Omental fat pad (tissue), 4 donors: ENCODE results near the gene INPP5A. TPM values are rescaled to one million over a fixed set of nuclear protein-coding genes. Genes with fewer than 3 reads are reported as not detected.

Source experiments
- ATAC-seq: fragments of 150-250 bp; one replicate; pipeline ENCODE4 v1.9.1; 2016; ENCODE audit warnings: mild to moderate bottlenecking, moderate library complexity; ENCODE audit not compliant: low FRiP score
- DNase-seq: peaks from one replicate; pipeline ENCODE4 v3.0.0-alpha.2; 2019; ENCODE audit warnings: low spot score
- CTCF ChIP-seq, 3 donors: fragments of 450-650 bp; IDR thresholded peaks; one replicate each; pipeline ENCODE4 v1.5.1; 2016 to 2017; ENCODE audit warnings: antibody characterized with exemption in 3 of 3, mild to moderate bottlenecking in 3 of 3, moderate library complexity in 2 of 3
- total RNA-seq, 4 donors: library from RNA; depleted of rRNA; stranded (reverse); fragments of >200 nt; gene quantifications; one replicate each; pipeline ENCODE4 v1.1.0, GENCODE V29; 2016

INPP5A gene
- total RNA-seq, 4 donors from 2014 or later = 34.1 to 49.3 (median 43.3) TPM

GRCh38 chr10:132728741-132729140 is 191.2 kb downstream of the INPP5A start:
- no peak for TF ChIP-seq CTCF (IDR thresholded peaks at IDR 0.05)

GRCh38 chr10:132729810-132730572 is 192.4 kb downstream of the INPP5A start:
- DNase-seq (no peak), ATAC-seq (no peak)
- no peak for TF ChIP-seq CTCF (IDR thresholded peaks at IDR 0.05)

More at GRCh38 chr10:132728741-132729140, 191.2 kb downstream of the INPP5A start:
- DNase-seq (no peak), ATAC-seq (no peak)

- ATAC-seq (no peak), DNase-seq (no peak)
- no peak for TF ChIP-seq CTCF (IDR thresholded peaks at IDR 0.05)
These were observed 193.0 kb downstream of the INPP5A start for GRCh38 chr10:132730573-132730953.

- no peak for TF ChIP-seq CTCF (IDR thresholded peaks at IDR 0.05)
- no peak for DNase-seq
- ATAC-seq = no peak
These were observed 194.9 kb downstream of the INPP5A start for GRCh38 chr10:132732518-132732917.

- ATAC-seq (no peak), DNase-seq (no peak)
- TF ChIP-seq CTCF (IDR thresholded peaks at IDR 0.05) = no peak
These were observed 196.3 kb downstream of the INPP5A start for GRCh38 chr10:132733926-132734325.

- no peak for ATAC-seq
- no peak for DNase-seq
- no peak for TF ChIP-seq CTCF (IDR thresholded peaks at IDR 0.05)
These were observed 197.8 kb downstream of the INPP5A start for GRCh38 chr10:132735341-132735775.

- DNase-seq (no peak), ATAC-seq (no peak)
- TF ChIP-seq CTCF (IDR thresholded peaks at IDR 0.05) = no peak
These were observed 198.4 kb downstream of the INPP5A start for GRCh38 chr10:132735923-132736391.
